Activated CD8-positive, alpha-beta T cell treated with anti-CD3 and anti-CD28 coated beads for 36 hours (primary cell): ENCODE measurements around the gene USP19. TPM values are rescaled to one million over a fixed set of nuclear protein-coding genes. Genes with fewer than 3 reads are reported as not detected.
A peak's percentile ranks its signal among the peaks of the same experiment; 100 is the strongest.

Experiments
- ATAC-seq: fragments of 200-7000 bp; cut with Tn5 transposase; one replicate; pipeline ENCODE4 v1.10.0; 2021; ENCODE audit warnings: mild to moderate bottlenecking, moderate library complexity
- CTCF ChIA-PET: fragments of 350-600 bp; sonication (Branson Sonifier 250); formaldehyde crosslinking; loops from one replicate; lab custom pipeline; 2021; ENCODE audit warnings: antibody characterized with exemption; lab: Charles Lee
- POLR2A ChIA-PET: fragments of 350-600 bp; sonication (Branson Sonifier 250); formaldehyde crosslinking; loops from one replicate; lab custom pipeline; 2021; ENCODE audit warnings: antibody characterized with exemption; lab: Charles Lee
- DNase-seq: peaks from one replicate; pipeline ENCODE4 v3.0.0-alpha.2; 2020
- H3K27ac Mint-ChIP-seq: one replicate; pipeline ENCODE4 v1.8.0; 2021; ENCODE audit warnings: mild to moderate bottlenecking, mixed read lengths
- H3K27me3 Mint-ChIP-seq: one replicate; pipeline ENCODE4 v1.8.0; 2021; ENCODE audit warnings: mixed read lengths
- H3K36me3 Mint-ChIP-seq: one replicate; pipeline ENCODE4 v1.8.0; 2021; ENCODE audit warnings: low read depth, mixed read lengths
- H3K4me1 Mint-ChIP-seq: one replicate; pipeline ENCODE4 v1.8.0; 2021; ENCODE audit warnings: low read depth, mixed read lengths
- H3K4me3 Mint-ChIP-seq: one replicate; pipeline ENCODE4 v1.8.0; 2021; ENCODE audit warnings: mild to moderate bottlenecking, moderate library complexity, mixed read lengths
- H3K9me3 Mint-ChIP-seq: one replicate; pipeline ENCODE4 v1.8.0; 2021; ENCODE audit warnings: mixed read lengths
- intact Hi-C: fragments of 100-400 bp; cut with micrococcal nuclease; formaldehyde crosslinking; loops from one replicate; pipeline ENCODE4 v1.10.0; 2022
- total RNA-seq, 2 experiments: library from RNA; stranded (reverse); gene quantifications; one replicate each; pipeline ENCODE4 v1.2.3, GENCODE V29; 2021
- TF ChIP-seq, protein P1 (sequence below): fragments of 200-600 bp; IDR thresholded peaks from one replicate; pipeline ENCODE4 v1.8.0; 2022; ENCODE audit warnings: antibody characterized with exemption, mild to moderate bottlenecking

USP19 gene
- total RNA-seq, 2 experiments from 2014 or later = 41.0 to 41.6 TPM

- POLR2A ChIA-PET = no interaction called here
- Mint-ChIP-seq H3K27ac (peak overlapping the region; percentile 85), H3K4me1 (peaks cover 20% of the 10 kb centered on the region), H3K27me3 (no peaks in the 10 kb centered on the region), H3K9me3 (no peaks in the 10 kb centered on the region), H3K4me3 (no peak overlapping the region), H3K36me3 (peaks cover 7% of the 10 kb centered on the region)
- TF ChIP-seq, protein P1, sequence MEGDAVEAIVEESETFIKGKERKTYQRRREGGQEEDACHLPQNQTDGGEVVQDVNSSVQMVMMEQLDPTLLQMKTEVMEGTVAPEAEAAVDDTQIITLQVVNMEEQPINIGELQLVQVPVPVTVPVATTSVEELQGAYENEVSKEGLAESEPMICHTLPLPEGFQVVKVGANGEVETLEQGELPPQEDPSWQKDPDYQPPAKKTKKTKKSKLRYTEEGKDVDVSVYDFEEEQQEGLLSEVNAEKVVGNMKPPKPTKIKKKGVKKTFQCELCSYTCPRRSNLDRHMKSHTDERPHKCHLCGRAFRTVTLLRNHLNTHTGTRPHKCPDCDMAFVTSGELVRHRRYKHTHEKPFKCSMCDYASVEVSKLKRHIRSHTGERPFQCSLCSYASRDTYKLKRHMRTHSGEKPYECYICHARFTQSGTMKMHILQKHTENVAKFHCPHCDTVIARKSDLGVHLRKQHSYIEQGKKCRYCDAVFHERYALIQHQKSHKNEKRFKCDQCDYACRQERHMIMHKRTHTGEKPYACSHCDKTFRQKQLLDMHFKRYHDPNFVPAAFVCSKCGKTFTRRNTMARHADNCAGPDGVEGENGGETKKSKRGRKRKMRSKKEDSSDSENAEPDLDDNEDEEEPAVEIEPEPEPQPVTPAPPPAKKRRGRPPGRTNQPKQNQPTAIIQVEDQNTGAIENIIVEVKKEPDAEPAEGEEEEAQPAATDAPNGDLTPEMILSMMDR = no peak
- intact Hi-C loops = no loop called here
- CTCF ChIA-PET = interaction anchor here (1.0 kb wide), 1 partner anchor 48 kb away, joined by 5 read pairs; the partner anchor contains the start of gene KLHDC8B
- DNase-seq (no peak), ATAC-seq (no peak)
These were observed 1.8 kb upstream of the USP19 start for GRCh38 chr3:49122451-49122850.

DNA sequence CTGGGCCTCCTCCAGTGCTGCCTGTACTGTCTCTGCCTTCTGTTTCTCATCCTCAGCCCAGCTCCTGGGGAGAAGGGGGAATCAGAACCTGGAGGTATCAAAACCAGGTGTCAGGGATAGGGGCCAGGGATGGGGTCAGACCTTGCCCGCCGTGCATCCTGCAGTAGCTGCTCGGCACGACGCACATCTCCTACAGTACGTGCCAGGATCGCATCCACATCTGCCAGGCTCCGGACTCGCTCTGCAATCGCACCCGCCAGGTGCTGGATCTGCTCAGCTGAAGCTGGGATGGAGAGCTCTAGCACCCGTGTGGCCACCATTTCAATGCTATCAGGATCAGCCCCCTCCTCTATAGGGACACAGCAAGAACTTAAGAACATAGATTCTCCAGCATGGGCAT, 1.4 kb upstream of the USP19 start:
- H3K27ac Mint-ChIP-seq = peak overlapping the region; percentile 85
- peak overlapping the region; percentile 87 for H3K4me3 Mint-ChIP-seq
- no peaks in the 10 kb centered on the region for H3K9me3 Mint-ChIP-seq
- no peak for ATAC-seq
- peaks cover 7% of the 10 kb centered on the region for H3K36me3 Mint-ChIP-seq
- no peaks in the 10 kb centered on the region for H3K27me3 Mint-ChIP-seq
- H3K4me1 Mint-ChIP-seq = peaks cover 20% of the 10 kb centered on the region
- DNase-seq = no peak
- CTCF ChIA-PET = interaction anchor here (1.0 kb wide), 1 partner anchor 49 kb away, joined by 5 read pairs; the partner anchor contains the start of gene KLHDC8B
- intact Hi-C loops = no loop called here
- TF ChIP-seq, protein P1 = no peak
- POLR2A ChIA-PET = interaction anchor here (0.9 to 2.6 kb wide), 5 partner anchors 8 to 130 kb away, joined by 3 to 29 read pairs (median 5); partner anchors contain the start of gene QRICH1

GRCh38 chr3:49121132-49121736, 611 bp upstream of the USP19 start:
- no peaks in the 10 kb centered on the region for H3K27me3 Mint-ChIP-seq
- peak; percentile 10 for ATAC-seq
- H3K27ac Mint-ChIP-seq = peak overlapping the region; percentile 85
- intact Hi-C loops = no loop called here
- H3K9me3 Mint-ChIP-seq = no peaks in the 10 kb centered on the region
- peaks cover 20% of the 10 kb centered on the region for H3K4me1 Mint-ChIP-seq
- peaks cover 11% of the 10 kb centered on the region for H3K36me3 Mint-ChIP-seq
- TF ChIP-seq, protein P1 = no peak
- H3K4me3 Mint-ChIP-seq = peak overlapping the region; percentile 87
- ChIA-PET CTCF (interaction anchor here (0.6 to 2.0 kb wide), 6 partner anchors 27 to 599 kb away, joined by 3 to 16 read pairs (median 4); partner anchors contain the start of genes KLHDC8B, NDUFAF3 and QRICH1), POLR2A (interaction anchor here (0.8 to 2.6 kb wide), 11 partner anchors 9 to 238 kb away, joined by 3 to 29 read pairs (median 3); partner anchors contain the start of genes KLHDC8B, QRICH1 and WDR6)
- no peak for DNase-seq

- peak overlapping the region; percentile 93 for H3K27ac Mint-ChIP-seq
- POLR2A ChIA-PET = interaction anchor here (1.0 to 2.6 kb wide), 9 partner anchors 9 to 113 kb away, joined by 3 to 29 read pairs (median 6); partner anchors contain the start of genes NDUFAF3, QRICH1 and WDR6
- peak; percentile 20 for DNase-seq
These were observed 556 bp downstream of the USP19 start for GRCh38 chr3:49120096-49120437.

More at GRCh38 chr3:49120096-49120437, 556 bp downstream of the USP19 start:
- ATAC-seq = peak; percentile 6
- Mint-ChIP-seq H3K27me3 (no peaks in the 10 kb centered on the region), H3K4me1 (peaks cover 20% of the 10 kb centered on the region), H3K36me3 (peaks cover 21% of the 10 kb centered on the region), H3K4me3 (peak overlapping the region; percentile 87), H3K9me3 (no peaks in the 10 kb centered on the region)
- TF ChIP-seq, protein P1 = no peak
- intact Hi-C loops = no loop called here
- CTCF ChIA-PET = interaction anchor here (1.0 to 2.0 kb wide), 3 partner anchors 16 to 98 kb away, joined by 3 to 16 read pairs (median 4); partner anchors contain the start of genes NDUFAF3, QARS1 and QRICH1
